T-helper 2 cell treated with Interferon-gamma antibody and Interleukin-4, amounts not matched to agents 5 μg/mL and 100 μg/mL, for 36 hours (primary cell): ENCODE results near the gene EPHA3.

Experiments used
- DNase-seq: peaks from one replicate; pipeline ENCODE4 v3.0.0; 2021; ENCODE audit warnings: low spot score
- H3K27ac Mint-ChIP-seq: one replicate; pipeline ENCODE4 v1.8.0; 2021; ENCODE audit warnings: mild to moderate bottlenecking, mixed read lengths
- H3K27me3 Mint-ChIP-seq: one replicate; pipeline ENCODE4 v1.8.0; 2021; ENCODE audit warnings: low read depth, mixed read lengths
- H3K36me3 Mint-ChIP-seq: one replicate; pipeline ENCODE4 v1.8.0; 2021; ENCODE audit warnings: low read depth, mixed read lengths
- H3K4me1 Mint-ChIP-seq: one replicate; pipeline ENCODE4 v1.8.0; 2021; ENCODE audit warnings: low read depth, mixed read lengths
- H3K4me3 Mint-ChIP-seq: one replicate; pipeline ENCODE4 v1.8.0; 2022; ENCODE audit warnings: mild to moderate bottlenecking, moderate library complexity, mixed read lengths
- H3K9me3 Mint-ChIP-seq: one replicate; pipeline ENCODE4 v1.8.0; 2021; ENCODE audit warnings: mixed read lengths

EPHA3 gene

DNA sequence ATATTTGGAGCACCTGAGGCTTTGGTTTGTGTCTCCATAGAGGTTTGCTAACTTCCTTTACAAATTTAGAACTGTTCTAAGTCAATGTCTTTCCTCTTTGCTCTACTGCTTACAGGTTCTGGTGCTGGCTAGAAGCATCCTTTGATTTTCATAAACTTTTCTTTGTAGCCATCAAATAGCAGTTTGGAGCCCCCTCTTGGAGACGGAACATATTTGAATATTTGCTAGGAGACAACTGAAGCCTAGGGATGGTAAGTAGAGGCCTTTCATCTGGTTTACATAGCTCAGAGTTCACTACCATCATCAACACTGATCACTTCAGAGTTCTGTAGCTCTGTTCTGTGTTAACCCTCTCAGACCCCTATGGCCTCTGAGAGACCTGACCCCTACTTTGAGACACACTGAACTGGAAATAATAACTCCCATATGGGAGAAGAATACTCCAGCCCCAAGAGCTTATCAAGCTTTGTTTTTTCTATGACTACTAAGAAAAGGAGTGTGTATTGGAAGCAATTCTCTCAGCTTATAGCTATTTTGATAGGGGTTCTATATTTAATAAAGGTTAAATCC, 420.4 kb downstream of the EPHA3 start:
- Mint-ChIP-seq H3K4me3 (no peak overlapping the region), H3K4me1 (no peaks in the 10 kb centered on the region), H3K9me3 (peaks cover 34% of the 10 kb centered on the region), H3K27me3 (no peaks in the 10 kb centered on the region), H3K27ac (no peak overlapping the region), H3K36me3 (no peaks in the 10 kb centered on the region)
- DNase-seq = no peak
